CD4-positive, CD25-positive, alpha-beta regulatory T cell (primary cell): ENCODE data around the gene ETNK2. TPM values are rescaled to one million over a fixed set of nuclear protein-coding genes. Genes with fewer than 3 reads are reported as not detected.
"Not testable (repeated sequence)": the region's sequence is repeated elsewhere in the genome, so short reads cannot be mapped to it uniquely, and the experiment has no call there.

ENCODE experiments used
- ATAC-seq, 2 donors: fragments of 150-1000 bp; cut with Tn5 transposase; one replicate each; pipeline ENCODE4 v1.10.0; 2021; ENCODE audit warnings: low read depth in 2 of 2, moderate number of reproducible peaks in 2 of 2, moderate library complexity in 1 of 2
- DNase-seq, 3 donors: peaks; one replicate each; pipeline versions ENCODE4 v3.0.0 to v3.0.0-alpha.2; 2012 to 2022; ENCODE audit warnings: mixed read lengths in 1 of 3
- H3K27ac ChIP-seq: one replicate; pipeline ENCODE4 v1.7.0; 2013; ENCODE audit warnings: mild to moderate bottlenecking, low read length; ENCODE audit not compliant: insufficient read depth, poor library complexity, severe bottlenecking
- H3K27me3 ChIP-seq: one replicate; pipeline ENCODE4 v1.7.0; 2013; ENCODE audit warnings: low read length; ENCODE audit not compliant: control insufficient read depth, insufficient read depth
- H3K36me3 ChIP-seq: one replicate; pipeline ENCODE4 v1.7.0; 2013; ENCODE audit warnings: mild to moderate bottlenecking, low read length, moderate library complexity; ENCODE audit not compliant: control insufficient read depth, insufficient read depth
- H3K4me1 ChIP-seq: 2 replicates; pipeline ENCODE4 v1.7.0; 2013; ENCODE audit warnings: mild to moderate bottlenecking, low read length; ENCODE audit not compliant: insufficient read depth, control insufficient read depth, poor library complexity, severe bottlenecking
- H3K4me3 ChIP-seq: one replicate; pipeline ENCODE4 v1.7.0; 2013; ENCODE audit warnings: low read depth, mild to moderate bottlenecking, low read length, moderate library complexity
- H3K9me3 ChIP-seq, 2 experiments: 1 replicate in 1 of 2; 2 replicates in 1 of 2; pipeline ENCODE4 v1.7.0; 2013; ENCODE audit warnings: low read length in 2 of 2, mild to moderate bottlenecking in 1 of 2, moderate library complexity in 1 of 2; ENCODE audit not compliant: control insufficient read depth in 2 of 2
- H3K27ac Mint-ChIP-seq, 3 donors: one replicate each; pipeline ENCODE4 v1.8.0; 2020 to 2022; ENCODE audit warnings: mild to moderate bottlenecking in 3 of 3, mixed read lengths in 3 of 3, moderate library complexity in 2 of 3
- H3K27me3 Mint-ChIP-seq: one replicate; pipeline ENCODE4 v1.8.0; 2022; ENCODE audit warnings: mild to moderate bottlenecking, mixed read lengths
- H3K36me3 Mint-ChIP-seq: one replicate; pipeline ENCODE4 v1.8.0; 2020; ENCODE audit warnings: mixed read lengths
- H3K4me1 Mint-ChIP-seq, 4 donors: one replicate each; pipeline ENCODE4 v1.8.0; 2020 to 2022; ENCODE audit warnings: mixed read lengths in 4 of 4, mild to moderate bottlenecking in 1 of 4
- H3K4me3 Mint-ChIP-seq, 4 donors: one replicate each; pipeline ENCODE4 v1.8.0; 2020 to 2022; ENCODE audit warnings: mild to moderate bottlenecking in 4 of 4, mixed read lengths in 4 of 4, moderate library complexity in 3 of 4
- H3K9me3 Mint-ChIP-seq, 7 donors: one replicate each; pipeline ENCODE4 v1.8.0; 2020 to 2022; ENCODE audit warnings: mixed read lengths in 7 of 7, mild to moderate bottlenecking in 3 of 7, moderate library complexity in 2 of 7
- polyA plus RNA-seq, 4 donors: library from polyadenylated mRNA; unstranded; fragments of 300-500 nt; fragmentation: Illumina TruSeq; gene quantifications; one replicate each; pipeline ENCODE4 v1.2.3, GENCODE V29; 2021
- total RNA-seq: library from RNA; stranded (reverse); gene quantifications from one replicate; pipeline ENCODE4 v1.2.3, GENCODE V29; 2022

Gene ETNK2
- total and polyA plus RNA-seq, 5 donors from 2014 or later, result 0.55 to 3.0 (median 1.2) TPM

- DNase-seq (peak in 1 of 3 donors; percentile 16), ATAC-seq (no peak)
- H3K9me3 Mint-ChIP-seq, result no peaks in the 10 kb centered on the region
- Histone ChIP-seq H3K4me3 (no peak overlapping the region), H3K27ac (no peak overlapping the region), H3K4me1 (peaks cover 23% of the 10 kb centered on the region), H3K36me3 (no peaks in the 10 kb centered on the region), H3K27me3 (no peaks in the 10 kb centered on the region), H3K9me3 (no peaks in the 10 kb centered on the region)
- no peaks in the 10 kb centered on the region for H3K36me3 Mint-ChIP-seq
- peaks cover 16% of the 10 kb centered on the region for H3K27me3 Mint-ChIP-seq
- H3K27ac Mint-ChIP-seq, result no peak overlapping the region
- H3K4me3 Mint-ChIP-seq, result no peak overlapping the region
- H3K4me1 Mint-ChIP-seq, result peaks cover 5 to 24% (median 16%) of the 10 kb centered on the region in 4 donors
These were observed 48.5 kb downstream of the ETNK2 start for GRCh38 chr1:204103431-204103741.

DNA sequence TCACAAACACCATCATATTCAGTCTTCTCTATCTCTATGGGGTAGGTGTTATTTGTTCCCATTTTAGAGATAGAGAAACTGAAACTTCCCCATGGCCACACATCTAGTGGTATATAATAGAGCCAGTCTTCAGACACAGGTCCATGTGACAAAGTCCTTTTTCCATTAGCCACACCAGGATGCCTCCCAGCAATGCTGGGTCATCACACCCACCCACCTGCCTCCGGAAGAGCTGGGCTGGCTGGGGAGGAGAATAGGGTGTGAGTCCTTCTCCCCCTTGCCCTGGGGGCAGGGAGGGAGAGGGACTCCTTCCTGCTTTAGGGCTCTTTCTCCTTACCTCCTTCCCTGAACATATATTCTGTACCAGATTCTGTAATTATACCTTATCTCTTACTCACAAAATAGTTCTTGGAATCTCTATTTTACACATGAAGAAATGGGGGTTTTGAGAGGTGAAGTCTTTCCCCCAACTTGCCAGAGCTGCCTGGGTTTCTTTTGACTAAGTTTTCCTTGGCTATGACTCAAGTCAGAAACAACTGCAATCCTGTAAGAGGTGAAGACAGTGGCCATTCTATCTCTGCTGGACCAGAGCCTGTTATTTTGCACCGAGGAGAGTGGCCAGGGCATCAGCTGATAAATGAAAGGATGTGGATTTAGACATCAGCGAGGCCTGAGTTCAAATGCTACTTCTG is 49.0 kb downstream of the ETNK2 start:
- Mint-ChIP-seq H3K4me1 (peaks cover 5 to 24% (median 16%) of the 10 kb centered on the region in 4 donors), H3K27me3 (peaks cover 21% of the 10 kb centered on the region), H3K9me3 (no peaks in the 10 kb centered on the region), H3K27ac (peak overlapping the region in 2 of 3 donors; percentile 18 to 39), H3K36me3 (no peaks in the 10 kb centered on the region), H3K4me3 (peak overlapping the region in 1 of 4 donors; percentile 66)
- DNase-seq (peak in 1 of 3 donors; percentile 29), ATAC-seq (no peak)
- H3K27ac ChIP-seq, result no peak overlapping the region
- H3K9me3 ChIP-seq, result no peaks in the 10 kb centered on the region
- peaks cover 23% of the 10 kb centered on the region for H3K4me1 ChIP-seq
- no peak overlapping the region for H3K4me3 ChIP-seq
- no peaks in the 10 kb centered on the region for H3K36me3 ChIP-seq
- no peaks in the 10 kb centered on the region for H3K27me3 ChIP-seq

DNA sequence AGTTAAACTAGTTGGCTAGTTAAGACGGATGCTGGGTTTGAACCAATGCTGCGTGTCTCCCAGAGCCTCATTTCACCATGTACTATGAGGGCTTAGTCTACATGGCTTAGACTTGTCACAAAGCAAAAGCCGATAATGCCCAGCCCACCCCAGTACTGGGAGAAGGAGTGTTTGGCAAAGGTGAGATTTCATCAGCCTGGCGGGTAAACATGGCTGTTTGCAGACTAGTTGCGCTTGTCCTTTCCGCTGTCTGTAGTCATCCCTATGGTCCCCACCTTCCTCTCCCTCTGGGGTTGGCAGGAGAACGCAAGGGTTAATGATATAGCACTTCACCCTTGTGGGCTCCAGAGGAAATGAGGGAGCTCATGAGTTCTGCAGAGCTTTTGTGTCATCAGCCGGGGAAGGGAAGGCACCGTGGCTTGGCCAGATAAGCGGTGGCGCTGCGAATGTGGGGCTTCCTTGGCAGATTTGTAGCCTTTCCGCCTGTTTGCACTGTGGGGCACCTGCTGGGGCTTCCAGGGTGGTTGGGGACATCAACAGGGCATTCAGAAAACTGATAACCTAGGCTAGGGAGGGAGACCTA is 49.7 kb downstream of the ETNK2 start:
- Mint-ChIP-seq H3K36me3 (no peaks in the 10 kb centered on the region), H3K9me3 (no peaks in the 10 kb centered on the region), H3K27me3 (peaks cover 21% of the 10 kb centered on the region), H3K27ac (no peak overlapping the region), H3K4me1 (peaks cover 5 to 24% (median 16%) of the 10 kb centered on the region in 4 donors), H3K4me3 (peak overlapping the region in 1 of 4 donors; percentile 66)
- no peaks in the 10 kb centered on the region for H3K36me3 ChIP-seq
- no peak overlapping the region for H3K4me3 ChIP-seq
- H3K27ac ChIP-seq, result no peak overlapping the region
- H3K27me3 ChIP-seq, result no peaks in the 10 kb centered on the region
- DNase-seq (peak in 1 of 3 donors; percentile 36), ATAC-seq (no peak)
- H3K4me1 ChIP-seq, result peaks cover 23% of the 10 kb centered on the region
- no peaks in the 10 kb centered on the region for H3K9me3 ChIP-seq

DNA sequence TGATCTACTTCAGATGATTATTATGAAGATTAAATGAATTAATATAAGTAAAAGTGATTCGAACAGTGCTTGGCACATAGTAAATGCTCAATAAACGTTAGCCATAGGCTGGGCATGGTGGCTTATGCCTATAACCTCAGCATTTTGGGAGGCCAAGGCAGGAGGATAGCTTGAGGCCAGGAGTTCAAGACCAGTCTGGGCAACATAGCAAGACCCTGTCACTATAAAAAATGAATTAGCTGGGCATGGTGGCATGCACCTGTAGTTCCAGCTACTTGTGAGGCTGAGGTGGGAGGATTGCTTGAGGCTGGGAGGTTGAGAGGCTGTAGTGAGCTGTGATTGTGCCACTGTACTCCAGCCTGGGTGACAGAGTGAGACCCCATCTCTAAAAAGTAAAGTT is 52.1 kb downstream of the ETNK2 start:
- not testable (repeated sequence) for H3K4me3 ChIP-seq, ATAC-seq, H3K27ac Mint-ChIP-seq, H3K9me3 Mint-ChIP-seq, DNase-seq, H3K27ac ChIP-seq, H3K27me3 ChIP-seq, H3K9me3 ChIP-seq, H3K36me3 Mint-ChIP-seq, H3K36me3 ChIP-seq, H3K4me3 Mint-ChIP-seq
- peaks cover 18% of the 10 kb centered on the region for H3K4me1 ChIP-seq
- Mint-ChIP-seq H3K4me1 (peaks cover 1 to 21% (median 12%) of the 10 kb centered on the region in 4 donors), H3K27me3 (peaks cover 13% of the 10 kb centered on the region)

- Histone ChIP-seq H3K27ac (no peak overlapping the region), H3K27me3 (no peaks in the 10 kb centered on the region), H3K9me3 (no peaks in the 10 kb centered on the region), H3K4me3 (no peak overlapping the region), H3K4me1 (peaks cover 8% of the 10 kb centered on the region), H3K36me3 (no peaks in the 10 kb centered on the region)
- ATAC-seq (no peak), DNase-seq (no peak)
- no peaks in the 10 kb centered on the region for H3K36me3 Mint-ChIP-seq
- H3K4me1 Mint-ChIP-seq, result peaks cover 0 to 15% (median 9%) of the 10 kb centered on the region in 4 donors
- H3K27me3 Mint-ChIP-seq, result peaks cover 10% of the 10 kb centered on the region
- H3K4me3 Mint-ChIP-seq, result no peak overlapping the region
- no peaks in the 10 kb centered on the region for H3K9me3 Mint-ChIP-seq
- H3K27ac Mint-ChIP-seq, result no peak overlapping the region
These were observed 53.2 kb downstream of the ETNK2 start for GRCh38 chr1:204098683-204099082.

GRCh38 chr1:204096931-204097330 is 54.9 kb downstream of the ETNK2 start:
- no peak overlapping the region for H3K27ac Mint-ChIP-seq
- no peaks in the 10 kb centered on the region for H3K27me3 ChIP-seq
- no peaks in the 10 kb centered on the region for H3K9me3 Mint-ChIP-seq
- peaks cover 16% of the 10 kb centered on the region for H3K27me3 Mint-ChIP-seq
- no peaks in the 10 kb centered on the region for H3K4me1 Mint-ChIP-seq
- no peak overlapping the region for H3K27ac ChIP-seq
- H3K36me3 ChIP-seq, result no peaks in the 10 kb centered on the region
- no peak overlapping the region for H3K4me3 ChIP-seq
- ATAC-seq (no peak), DNase-seq (no peak)
- no peak overlapping the region for H3K4me3 Mint-ChIP-seq
- H3K9me3 ChIP-seq, result no peaks in the 10 kb centered on the region
- no peaks in the 10 kb centered on the region for H3K4me1 ChIP-seq
- no peaks in the 10 kb centered on the region for H3K36me3 Mint-ChIP-seq

GRCh38 chr1:204094856-204095634 is 56.8 kb downstream of the ETNK2 start:
- no peak overlapping the region for H3K4me3 ChIP-seq
- no peaks in the 10 kb centered on the region for H3K36me3 Mint-ChIP-seq
- no peaks in the 10 kb centered on the region for H3K9me3 Mint-ChIP-seq
- no peak overlapping the region for H3K4me3 Mint-ChIP-seq
- H3K36me3 ChIP-seq, result no peaks in the 10 kb centered on the region
- peaks cover 16% of the 10 kb centered on the region for H3K27me3 Mint-ChIP-seq
- no peak overlapping the region for H3K27ac Mint-ChIP-seq
- H3K27me3 ChIP-seq, result no peaks in the 10 kb centered on the region
- no peaks in the 10 kb centered on the region for H3K4me1 ChIP-seq
- ATAC-seq, result no peak
- H3K27ac ChIP-seq, result no peak overlapping the region
- H3K4me1 Mint-ChIP-seq, result no peaks in the 10 kb centered on the region
- H3K9me3 ChIP-seq, result no peaks in the 10 kb centered on the region
- DNase-seq, result no peak
